Measurements from ENCODE around the gene PDE3B.
A peak's percentile ranks its signal among the peaks of the same experiment; 100 is the strongest.
"Not testable (repeated sequence)": the region's sequence is repeated elsewhere in the genome, so short reads cannot be mapped to it uniquely, and the experiment has no call there.

The PDE3B gene

GRCh38 chr11:14766585-14766984 lies 123.0 kb downstream of the PDE3B start:
- no peak for DNase-seq (ENCODE audit: low read depth)
- no peak overlapping the region for H3K4me3 ChIP-seq (ENCODE audit: low read depth, low read length)
- TF ChIP-seq CTCF (conservative IDR thresholded peaks at IDR 0.05; ENCODE audit: low read depth, low read length), result no peak

- H3K4me3 ChIP-seq (ENCODE audit: low read depth, low read length), result no peak overlapping the region
- no peak for TF ChIP-seq CTCF (conservative IDR thresholded peaks at IDR 0.05; ENCODE audit: low read depth, low read length)
- DNase-seq (ENCODE audit: low read depth), result no peak
Measured at GRCh38 chr11:14768526-14769188, 125.1 kb downstream of the PDE3B start.

- peak; percentile 26 for DNase-seq (ENCODE audit: low read depth)
- peak; percentile 53 for TF ChIP-seq CTCF (conservative IDR thresholded peaks at IDR 0.05; ENCODE audit: low read depth, low read length)
- no peak overlapping the region for H3K4me3 ChIP-seq (ENCODE audit: low read depth, low read length)
Measured at GRCh38 chr11:14773755-14774154, 130.2 kb downstream of the PDE3B start.

GRCh38 chr11:14774721-14775120 lies 131.1 kb downstream of the PDE3B start:
- no peak for TF ChIP-seq CTCF (conservative IDR thresholded peaks at IDR 0.05; ENCODE audit: low read depth, low read length)
- H3K4me3 ChIP-seq (ENCODE audit: low read depth, low read length), result no peak overlapping the region
- no peak for DNase-seq (ENCODE audit: low read depth)

- no peak overlapping the region for H3K4me3 ChIP-seq (ENCODE audit: low read depth, low read length)
- DNase-seq (ENCODE audit: low read depth), result no peak
- no peak for TF ChIP-seq CTCF (conservative IDR thresholded peaks at IDR 0.05; ENCODE audit: low read depth, low read length)
Measured at GRCh38 chr11:14775897-14776296, 132.3 kb downstream of the PDE3B start.

- H3K4me3 ChIP-seq (ENCODE audit: low read depth, low read length); DNase-seq (ENCODE audit: low read depth): not testable (repeated sequence)
Measured at GRCh38 chr11:14778460-14778859, 134.9 kb downstream of the PDE3B start.

GRCh38 chr11:14783788-14784187 lies 140.2 kb downstream of the PDE3B start:
- TF ChIP-seq CTCF (conservative IDR thresholded peaks at IDR 0.05; ENCODE audit: low read depth, low read length), result no peak
- no peak overlapping the region for H3K4me3 ChIP-seq (ENCODE audit: low read depth, low read length)
- DNase-seq (ENCODE audit: low read depth), result no peak

Measured in choroid plexus epithelial cell (primary cell).